Measurements from ENCODE around the gene ST6GAL1.

The ST6GAL1 gene

DNA sequence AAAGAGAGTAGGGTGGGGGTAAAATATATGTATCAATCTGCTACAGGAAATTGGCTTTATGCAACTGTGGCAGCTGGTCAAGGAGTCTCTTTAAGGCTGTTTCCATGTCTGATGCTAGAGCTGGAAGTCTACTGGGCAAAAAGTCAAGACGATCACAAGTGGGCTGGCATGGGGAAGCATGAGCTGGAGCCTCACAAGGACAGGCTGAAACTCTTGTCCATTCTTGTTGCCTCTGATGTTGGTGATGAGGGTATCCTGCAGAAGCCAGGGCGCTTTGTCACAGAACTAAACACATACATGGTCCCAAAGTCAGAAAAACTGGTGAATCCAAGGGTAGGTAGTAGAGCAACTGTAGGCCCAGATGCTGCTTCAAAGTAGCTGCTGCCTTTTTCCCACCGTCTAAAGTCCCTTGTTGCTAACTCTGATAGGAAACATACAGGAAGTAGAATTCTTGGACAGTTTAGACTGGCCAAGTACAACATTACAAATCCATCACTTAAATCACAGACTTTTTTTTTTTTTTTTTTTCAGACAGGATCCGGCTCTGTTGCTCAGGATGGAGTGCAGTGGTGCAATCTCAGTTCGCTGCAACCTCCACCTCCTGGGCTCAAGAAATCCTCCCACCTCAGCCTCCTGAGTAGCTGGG lies 154.8 kb downstream of the ST6GAL1 start:
- DNase-seq = no peak

DNA sequence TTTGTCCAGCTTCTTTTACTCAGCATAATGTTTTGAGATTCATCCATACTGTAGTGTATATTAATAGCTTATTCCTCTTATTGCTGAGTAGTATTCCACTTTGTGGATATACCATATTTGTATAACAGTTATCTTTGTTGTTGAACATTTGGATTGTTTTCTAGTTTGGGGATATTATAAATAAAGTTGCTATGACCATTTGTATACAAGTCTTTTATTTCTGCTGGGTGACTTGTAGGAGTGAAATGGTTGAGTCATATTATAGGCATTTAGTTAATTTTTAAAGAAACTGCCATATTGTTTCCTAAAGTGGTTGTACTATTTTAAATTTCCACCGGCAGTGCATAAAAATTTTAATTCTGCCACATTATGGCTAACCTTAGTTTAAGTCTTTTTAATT lies 155.6 kb downstream of the ST6GAL1 start:
- DNase-seq = no peak

DNA sequence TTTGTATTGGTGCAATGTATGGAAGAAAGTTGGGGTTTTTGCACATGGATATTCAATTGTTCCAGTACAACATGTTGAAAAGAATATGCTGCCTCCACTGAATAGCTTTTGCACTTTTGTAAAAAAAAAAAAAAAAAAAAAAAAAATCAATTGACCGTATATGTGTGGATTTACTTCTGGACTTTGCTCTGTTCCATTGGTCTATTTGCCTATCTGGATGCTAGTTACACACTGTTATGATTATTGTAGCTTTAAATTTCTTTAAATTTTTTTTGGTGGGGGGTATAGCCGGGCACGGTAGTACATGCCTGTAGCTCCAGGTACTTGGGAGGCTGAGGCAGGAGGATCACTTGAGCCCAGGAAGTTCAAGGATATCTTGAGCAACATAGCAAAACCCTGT lies 156.5 kb downstream of the ST6GAL1 start:
- no peak for DNase-seq

DNA sequence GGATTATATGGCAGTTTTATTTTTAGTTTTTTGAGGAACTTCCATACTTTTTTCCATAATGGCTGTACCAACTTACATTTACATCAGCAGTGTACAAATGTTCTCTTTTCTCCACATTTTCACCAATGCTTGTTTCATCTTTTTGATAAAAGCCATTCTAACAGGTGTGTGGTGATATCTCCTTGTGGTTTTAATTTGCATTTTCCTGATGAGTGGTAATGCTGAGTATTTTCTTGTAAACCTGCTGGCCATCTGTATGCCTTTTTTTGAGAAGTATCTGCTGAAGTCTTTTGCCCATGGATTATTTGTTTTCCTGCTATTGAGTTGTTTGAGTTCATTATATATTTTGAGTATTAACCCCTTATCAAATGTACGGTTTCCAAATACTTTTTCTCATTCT lies 158.4 kb downstream of the ST6GAL1 start:
- DNase-seq = no peak

DNA sequence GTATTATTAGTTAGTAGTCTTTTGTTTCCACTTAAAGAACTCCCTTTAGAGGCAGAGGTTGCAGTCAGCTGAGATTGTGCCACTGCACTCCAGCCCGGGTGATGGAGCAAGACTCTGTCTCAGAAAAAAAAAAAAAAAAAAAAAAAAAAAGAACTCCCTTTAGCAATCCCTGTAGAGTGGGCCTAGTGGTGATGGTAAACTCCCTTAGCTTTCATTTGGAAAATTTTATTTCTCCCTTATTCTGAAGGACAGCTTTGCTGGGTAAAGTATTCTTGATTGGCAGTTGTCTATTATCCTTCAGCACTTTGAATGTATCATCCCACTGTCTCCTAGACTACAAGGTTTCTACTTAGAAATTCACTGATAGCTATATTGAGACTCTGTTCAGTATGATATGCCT lies 163.0 kb downstream of the ST6GAL1 start:
- no peak for DNase-seq

DNA sequence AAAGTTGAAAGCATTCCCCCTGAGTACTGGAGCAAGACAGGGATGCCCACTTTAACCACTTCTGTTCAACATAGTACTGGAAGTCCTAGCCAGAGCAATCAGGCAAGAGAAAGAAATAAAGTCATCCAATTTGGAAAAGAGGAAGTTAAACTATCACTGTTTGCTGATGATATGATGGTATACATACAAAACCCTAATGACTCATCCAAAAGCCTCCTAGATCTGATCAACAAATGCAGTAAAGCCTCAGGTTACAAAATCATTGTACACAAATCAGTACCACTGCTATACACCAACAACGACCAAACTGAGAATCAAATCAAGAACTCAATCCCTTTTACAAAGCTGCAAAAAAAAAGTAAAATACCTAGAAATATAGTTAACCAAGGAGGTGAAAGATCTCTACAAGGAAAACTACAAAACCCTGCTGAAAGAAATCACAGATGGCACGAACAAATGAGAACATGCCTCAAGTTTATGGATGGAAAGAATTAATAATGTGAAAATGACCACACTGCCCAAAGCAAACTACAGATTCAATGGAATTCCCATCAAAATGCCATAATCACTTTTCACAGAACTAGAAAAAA lies 168.7 kb downstream of the ST6GAL1 start:
- DNase-seq = peak in 1 of 2 donors; percentile 71

DNA sequence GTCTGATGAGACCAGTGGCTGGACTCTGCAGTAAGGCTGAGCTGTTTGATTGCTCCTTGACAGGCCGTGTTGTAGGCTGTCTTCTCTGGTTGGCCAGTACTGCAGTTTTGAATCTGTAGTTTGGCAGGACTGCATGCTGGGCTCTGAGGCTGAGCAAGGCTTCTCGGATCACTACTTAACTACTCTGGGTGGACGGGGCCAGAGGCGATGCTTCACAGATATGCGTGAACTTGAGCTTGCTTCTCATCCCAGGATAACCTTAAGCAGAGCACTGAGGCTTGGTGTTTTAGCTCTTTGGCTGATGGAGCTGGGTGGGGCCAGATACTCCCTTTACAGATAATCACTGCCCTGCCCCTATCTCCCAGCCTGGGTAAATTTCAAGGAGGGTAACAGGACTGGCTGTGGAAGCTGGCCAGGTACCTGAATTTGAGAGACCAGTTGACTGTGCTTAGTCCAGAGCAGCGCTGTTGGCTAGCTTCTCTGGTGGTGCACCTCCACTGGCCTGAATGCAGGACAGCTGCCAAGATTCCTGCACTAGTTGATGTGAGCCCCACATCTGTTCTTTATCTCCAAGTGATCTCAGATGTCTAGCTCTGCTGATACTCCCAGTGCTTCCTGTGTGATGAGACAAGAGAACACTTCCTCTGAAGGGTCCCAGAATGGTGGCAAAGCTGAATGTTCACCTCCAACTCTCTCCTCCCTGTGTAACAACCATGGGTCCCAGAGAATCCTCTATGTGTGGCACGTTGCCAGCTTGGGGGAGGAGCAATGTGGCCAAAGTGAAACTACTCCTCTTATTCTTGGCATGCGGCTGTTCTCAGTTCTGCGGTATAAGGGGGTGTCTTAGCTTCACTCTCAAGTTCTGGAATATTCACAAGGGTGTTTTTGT lies 171.1 kb downstream of the ST6GAL1 start:
- peak in 1 of 2 donors; percentile 90 for DNase-seq

DNA sequence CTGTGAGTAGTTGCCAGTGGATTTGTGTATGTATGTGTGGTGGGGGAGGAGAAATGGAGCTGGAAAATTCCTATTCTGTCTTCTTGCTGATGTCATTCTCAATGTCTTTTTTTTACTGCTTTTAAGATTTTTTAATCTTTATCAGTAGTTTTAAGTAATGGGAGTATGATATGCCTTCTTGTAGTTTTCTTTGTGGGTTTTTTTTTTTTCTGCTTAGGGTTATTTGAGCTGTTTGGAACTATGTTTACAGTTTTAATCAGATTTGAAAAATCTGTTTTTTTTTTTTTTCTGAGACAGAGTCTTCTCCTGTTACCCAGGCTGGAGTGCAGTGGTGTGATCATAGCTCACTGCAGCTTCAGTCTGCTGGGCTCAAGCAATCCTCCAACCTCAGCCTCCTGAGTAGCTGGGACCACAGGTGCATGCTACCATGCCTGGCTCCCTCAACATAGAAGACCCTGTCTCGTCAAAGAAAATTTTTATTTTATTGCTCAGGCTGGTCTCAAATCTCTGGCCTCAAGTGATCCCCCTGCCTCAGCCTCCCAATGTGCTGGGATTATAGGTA lies 171.8 kb downstream of the ST6GAL1 start:
- DNase-seq = no peak

DNA sequence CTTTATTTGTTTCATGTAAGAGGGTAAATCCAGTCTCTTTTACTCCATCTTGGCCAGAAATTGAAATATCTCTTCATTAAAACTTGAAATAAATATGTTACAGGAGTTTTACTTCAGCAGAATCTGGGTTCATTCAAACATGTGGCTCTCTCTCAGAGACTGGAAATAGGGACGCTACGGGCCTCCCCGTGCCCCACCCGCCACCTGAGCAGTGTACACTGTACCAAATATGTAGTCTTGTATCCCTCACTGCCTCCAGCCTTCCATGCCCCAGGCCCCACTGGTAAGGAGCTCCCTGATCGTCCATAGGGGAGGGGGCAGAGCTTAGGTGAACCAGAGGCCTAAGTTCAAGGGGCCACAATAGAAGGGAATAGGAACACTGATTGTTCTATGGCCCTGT lies 172.9 kb downstream of the ST6GAL1 start:
- DNase-seq = no peak

DNA sequence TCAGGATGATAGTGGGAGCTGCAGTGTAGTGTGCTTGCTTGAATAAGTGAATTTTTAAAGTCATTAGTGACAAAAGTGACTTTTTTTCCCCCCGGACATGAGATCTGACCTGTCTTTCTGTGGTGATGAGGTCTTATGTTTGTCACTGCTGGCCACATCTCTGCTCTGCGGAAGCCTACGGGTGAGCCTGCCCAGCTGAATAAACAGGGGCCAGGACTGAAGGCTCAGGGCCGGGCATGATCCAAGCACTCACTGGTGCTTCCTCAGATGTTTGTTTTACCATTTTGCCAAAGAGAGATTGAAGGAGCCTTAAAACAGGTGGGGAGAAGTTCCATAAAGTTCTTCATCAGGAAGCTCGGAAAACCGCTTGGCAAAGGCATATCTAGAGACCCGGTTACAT lies 174.0 kb downstream of the ST6GAL1 start:
- DNase-seq = no peak

DNA sequence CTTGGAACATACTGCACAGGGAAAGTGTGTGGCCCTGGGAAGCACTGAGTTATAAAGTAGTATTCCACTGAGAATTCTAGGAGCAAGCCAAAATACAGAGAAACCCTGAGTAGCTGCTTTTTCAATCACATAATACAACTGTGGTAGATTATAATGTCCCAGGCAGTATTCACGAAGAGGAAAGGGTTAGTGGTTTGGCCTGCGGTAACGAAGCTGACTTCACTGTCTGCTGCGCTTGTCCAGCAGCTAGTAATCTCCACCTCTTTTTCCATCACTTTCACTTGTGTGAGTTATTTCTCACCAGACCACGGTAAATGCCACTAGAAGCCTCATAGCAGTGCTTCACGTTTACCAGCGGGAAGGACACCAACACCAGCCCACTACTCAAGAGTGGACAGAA lies 174.6 kb downstream of the ST6GAL1 start:
- no peak for DNase-seq

DNA sequence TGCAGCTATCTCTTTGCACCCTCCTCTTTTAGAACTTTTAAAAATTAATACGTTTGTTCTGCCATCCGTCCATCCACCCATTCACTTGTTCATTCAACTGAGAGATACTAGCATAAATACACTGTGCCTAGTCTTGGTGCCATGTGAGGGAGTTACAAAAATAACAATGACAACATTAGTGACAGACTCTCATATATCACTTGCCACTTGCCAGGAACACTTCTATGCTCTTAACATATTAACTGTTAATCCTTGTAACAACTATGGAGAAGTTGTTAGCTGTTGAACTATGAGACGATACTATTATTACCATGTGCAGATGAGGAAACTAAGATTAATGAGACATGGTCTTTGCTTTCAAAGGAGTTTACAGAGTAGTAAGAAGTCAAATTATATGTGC lies 175.4 kb downstream of the ST6GAL1 start:
- no peak for DNase-seq

DNA sequence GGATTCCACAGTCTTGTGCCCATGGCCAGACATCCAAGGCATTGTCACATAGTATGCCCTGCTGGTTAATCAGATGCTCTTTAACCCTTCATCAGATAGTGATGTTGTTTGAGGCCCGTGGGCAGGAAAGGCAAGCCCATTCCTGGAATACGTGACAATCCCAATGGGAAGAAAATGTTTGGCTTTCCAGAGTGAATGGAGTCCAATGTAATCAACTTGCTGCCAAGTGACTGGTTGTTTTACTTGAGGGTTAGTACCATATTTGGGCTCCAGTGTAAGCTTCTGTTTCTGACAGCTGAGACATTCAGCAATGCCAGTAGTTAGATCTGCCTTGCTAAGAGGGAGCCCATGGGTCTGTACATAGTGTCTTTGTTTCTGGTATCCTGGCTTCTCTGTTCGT lies 177.7 kb downstream of the ST6GAL1 start:
- no peak for DNase-seq

DNA sequence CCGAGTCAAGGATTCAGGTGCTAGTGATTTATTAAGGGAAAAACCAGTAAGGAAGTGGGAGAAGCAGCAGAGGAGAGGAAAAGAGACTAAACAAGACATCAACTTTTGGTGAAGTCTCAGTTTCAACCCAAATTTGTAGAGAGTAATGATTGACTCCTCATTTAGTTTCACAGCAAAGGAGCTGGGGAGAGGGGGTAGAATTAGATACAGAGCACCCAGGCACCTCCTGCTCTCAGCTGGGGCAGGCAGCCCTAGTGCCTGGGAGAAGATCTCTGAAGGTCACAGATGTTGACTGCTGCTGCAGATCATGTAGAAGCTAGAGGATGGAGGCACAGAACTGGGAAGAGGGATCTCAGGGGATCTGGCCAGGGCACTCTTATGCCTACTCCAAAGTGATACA lies 179.8 kb downstream of the ST6GAL1 start:
- no peak for DNase-seq

DNA sequence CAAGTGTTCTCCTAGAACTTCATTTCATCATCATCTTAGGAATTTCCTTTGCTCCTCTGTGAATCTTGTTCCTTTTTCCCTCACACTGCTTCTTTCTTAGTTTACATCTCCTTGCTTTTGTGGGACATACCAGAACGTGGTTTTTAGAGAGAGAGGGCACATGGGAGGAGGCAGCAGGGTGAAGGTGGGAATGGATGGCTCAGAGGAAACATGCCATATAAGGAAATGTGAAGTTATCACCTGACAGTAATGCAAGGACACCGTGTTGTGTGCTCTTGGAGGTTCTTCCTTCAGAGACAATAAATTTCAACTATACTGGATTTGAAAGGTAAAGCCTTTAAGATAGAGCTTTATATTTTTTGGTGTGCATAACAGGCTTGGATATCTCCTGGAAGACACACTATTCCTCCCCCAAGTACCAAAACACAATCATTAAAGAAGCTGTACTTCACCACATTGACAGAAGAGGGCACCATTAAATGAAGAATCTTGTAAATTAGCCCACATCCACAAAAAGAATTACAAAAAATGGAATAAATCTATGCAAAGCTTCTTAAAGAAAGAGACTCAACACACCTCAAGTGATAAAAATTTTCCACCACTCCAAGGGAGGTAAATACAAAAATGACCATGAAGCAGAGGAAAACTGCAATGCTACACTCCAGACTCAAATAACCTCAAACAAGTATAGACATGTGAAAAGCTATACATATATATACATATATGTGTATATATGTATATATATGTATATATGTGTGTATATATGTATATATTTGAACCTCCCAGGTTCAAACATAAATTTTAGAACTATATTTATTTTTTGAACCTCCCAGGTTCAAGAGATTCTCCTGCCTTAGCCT lies 182.8 kb downstream of the ST6GAL1 start:
- peak in 1 of 2 donors; percentile 11 for DNase-seq

DNA sequence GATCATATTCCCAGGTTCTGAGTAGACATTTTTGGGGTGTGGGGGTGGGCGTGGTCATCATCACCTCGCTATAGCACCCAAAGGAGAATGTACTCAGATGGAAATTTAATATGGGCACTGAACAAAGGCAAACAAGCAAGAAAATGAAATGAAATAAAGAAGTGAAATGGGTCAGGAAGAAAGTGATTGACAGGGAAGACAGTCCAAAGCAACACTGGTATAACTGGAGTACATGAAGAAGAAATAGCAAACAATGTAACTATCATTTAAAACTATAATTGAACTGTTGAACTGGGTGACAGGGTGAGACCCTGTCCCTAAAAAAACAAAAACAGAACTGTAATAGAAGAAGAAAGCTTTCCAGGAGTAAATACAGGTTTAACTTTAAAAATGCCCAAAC lies 184.2 kb downstream of the ST6GAL1 start:
- no peak for DNase-seq

DNA sequence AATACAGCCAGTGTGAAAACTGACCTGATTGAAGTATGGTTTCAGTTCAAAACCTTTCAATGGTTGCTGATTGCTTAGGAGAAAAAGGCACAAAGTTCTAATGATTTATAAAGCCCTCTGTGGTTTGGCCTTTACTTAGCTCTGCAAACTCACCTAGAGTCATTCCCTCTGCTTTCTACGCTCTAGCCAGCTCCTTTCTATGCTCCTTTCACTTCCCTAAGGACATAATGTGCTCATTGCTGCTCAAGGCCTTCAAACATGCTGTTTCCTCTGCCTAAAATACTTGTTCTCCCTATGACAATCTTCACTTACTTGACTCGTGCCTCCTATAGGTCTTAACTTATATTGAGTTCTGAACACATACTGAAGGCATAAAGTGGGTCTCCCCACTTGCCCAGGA lies 190.0 kb downstream of the ST6GAL1 start:
- DNase-seq = no peak

DNA sequence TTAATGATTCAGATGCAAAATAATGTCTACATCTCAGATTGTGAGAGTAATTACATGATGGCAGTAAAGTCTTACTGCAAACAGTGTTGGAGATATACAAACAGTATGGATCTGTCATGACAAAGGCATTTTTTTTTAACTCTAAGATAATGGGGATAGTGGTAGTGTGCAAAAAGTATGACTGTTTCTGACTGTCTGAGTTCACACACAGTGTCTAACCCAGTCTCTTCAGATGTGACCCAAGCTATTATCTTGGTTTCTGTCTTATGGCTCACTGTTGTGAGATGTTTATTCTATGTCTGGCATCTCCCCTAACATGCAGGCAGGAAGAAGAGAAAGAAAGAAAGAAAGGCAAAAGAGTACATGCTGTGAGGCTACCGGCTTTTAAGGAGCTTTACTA lies 191.9 kb downstream of the ST6GAL1 start:
- DNase-seq = no peak

DNA sequence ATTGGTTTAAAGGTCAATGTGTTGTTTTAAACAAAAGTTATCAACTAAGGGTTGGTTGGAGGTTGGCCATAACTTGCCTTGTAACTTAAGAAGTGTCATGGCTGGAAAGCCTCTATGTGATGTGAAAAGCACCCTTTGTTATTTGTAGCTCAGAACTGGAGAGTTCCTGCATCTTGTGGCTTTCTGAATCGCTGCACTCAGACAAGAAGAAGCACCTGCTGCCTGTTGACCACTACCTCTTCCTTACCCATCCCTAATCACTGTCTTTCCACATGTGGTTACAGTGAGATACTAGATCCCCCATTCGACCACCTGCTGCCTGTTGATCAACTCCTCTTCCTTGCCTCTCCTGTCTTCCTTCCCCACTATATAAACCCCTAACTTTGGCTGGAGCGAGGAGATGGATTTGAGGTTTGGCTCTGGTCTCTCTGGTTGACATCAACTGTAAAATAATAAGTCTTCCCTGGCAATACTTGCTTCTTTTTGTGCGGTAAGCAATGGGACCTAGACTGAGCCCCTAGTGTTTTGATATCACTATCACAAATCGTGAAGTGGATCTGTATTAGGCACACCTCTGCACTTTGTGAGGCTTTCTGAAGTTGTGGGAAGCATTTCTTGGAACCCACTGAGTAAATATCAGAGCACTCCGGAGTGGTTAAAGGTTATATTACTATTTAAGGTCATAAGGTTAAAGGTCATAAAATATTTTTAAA lies 195.1 kb downstream of the ST6GAL1 start:
- DNase-seq = no peak
